GM15510 (cell line): ENCODE measurements around the gene C19orf38.

Source experiments
- POLR2A ChIP-seq: IDR thresholded peaks from 3 replicates; pipeline ENCODE4 v1.6.1; 2011; ENCODE audit warnings: borderline replicate concordance; ENCODE audit not compliant: insufficient read length; ENCODE audit errors: extremely low read depth

The C19orf38 gene

GRCh38 chr19:10855879-10856522 is 7.8 kb downstream of the C19orf38 start:
- TF ChIP-seq POLR2A: no peak

GRCh38 chr19:10858204-10858828 is 10.1 kb downstream of the C19orf38 start:
- no peak for TF ChIP-seq POLR2A

GRCh38 chr19:10861103-10861651 is 13.0 kb downstream of the C19orf38 start:
- TF ChIP-seq POLR2A: no peak

- no peak for TF ChIP-seq POLR2A
These were observed 14.4 kb downstream of the C19orf38 start for GRCh38 chr19:10862561-10863106.

- TF ChIP-seq POLR2A: no peak
These were observed 15.0 kb downstream of the C19orf38 start for GRCh38 chr19:10863107-10863717.

- no peak for TF ChIP-seq POLR2A
These were observed 16.3 kb downstream of the C19orf38 start for GRCh38 chr19:10864538-10864899.

GRCh38 chr19:10866495-10866894 is 18.3 kb downstream of the C19orf38 start:
- no peak for TF ChIP-seq POLR2A

- no peak for TF ChIP-seq POLR2A
These were observed 20.8 kb downstream of the C19orf38 start for GRCh38 chr19:10868872-10869547.

- no peak for TF ChIP-seq POLR2A
These were observed 22.3 kb downstream of the C19orf38 start for GRCh38 chr19:10870501-10870954.

GRCh38 chr19:10870955-10871603 is 22.9 kb downstream of the C19orf38 start, which contains the start of gene CARM1:
CARM1 (plus strand) TSS chr19:10871553; CDS start chr19:10871703, 150 bp downstream.
- TF ChIP-seq POLR2A: peak; percentile 11

- peak; percentile 27 for TF ChIP-seq POLR2A
These were observed 23.7 kb downstream of the C19orf38 start for GRCh38 chr19:10871711-10872545.

- TF ChIP-seq POLR2A: peak; percentile 14
These were observed 24.4 kb downstream of the C19orf38 start for GRCh38 chr19:10872546-10873107.

- TF ChIP-seq POLR2A: no peak
These were observed 25.8 kb downstream of the C19orf38 start for GRCh38 chr19:10874024-10874423.
